MM.1S (cell line): Measurements from ENCODE around the gene TMEM44.

Experiments
- DNase-seq: peaks from one replicate; pipeline ENCODE4 v3.0.0-alpha.2; 2015
- H2AFZ ChIP-seq: fragments of 300-600 bp; sonication (generic); 2 replicates; pipeline ENCODE4 v1.6.0; 2016; ENCODE audit warnings: antibody characterized with exemption, low read length
- H3F3A ChIP-seq: fragments of 300-600 bp; sonication (generic); 2 replicates; pipeline ENCODE4 v1.6.1; 2016; ENCODE audit warnings: mild to moderate bottlenecking, antibody characterized with exemption, low read length, moderate library complexity, mixed read lengths; ENCODE audit not compliant: insufficient read depth
- H3K27ac ChIP-seq: fragments of 300-600 bp; sonication (generic); 2 replicates; pipeline ENCODE4 v1.5.1; 2016; ENCODE audit warnings: mild to moderate bottlenecking, low read length
- H3K27me3 ChIP-seq: fragments of 300-600 bp; sonication (generic); replicated peaks from 2 replicates; pipeline ENCODE4 v1.6.0; 2016; ENCODE audit warnings: low read length; ENCODE audit not compliant: insufficient read depth
- H3K36me3 ChIP-seq: fragments of 300-600 bp; sonication (generic); replicated peaks from 2 replicates; pipeline ENCODE4 v1.6.1; 2016; ENCODE audit warnings: mild to moderate bottlenecking, low read length, mixed read lengths; ENCODE audit not compliant: insufficient read depth
- H3K4me1 ChIP-seq: fragments of 300-600 bp; sonication (generic); 2 replicates; pipeline ENCODE4 v1.6.1; 2016; ENCODE audit warnings: low read length, mixed read lengths
- H3K4me2 ChIP-seq: fragments of 300-600 bp; sonication (generic); 2 replicates; pipeline ENCODE4 v1.6.0; 2016; ENCODE audit warnings: low read depth, low read length
- H3K4me3 ChIP-seq: fragments of 300-600 bp; sonication (generic); 2 replicates; pipeline ENCODE4 v1.5.1; 2016; ENCODE audit warnings: low read length, mixed read lengths
- H3K79me2 ChIP-seq: fragments of 300-600 bp; sonication (generic); 2 replicates; pipeline ENCODE4 v1.6.1; 2016; ENCODE audit warnings: mixed run types, low read length, mixed read lengths
- H3K9ac ChIP-seq: fragments of 300-600 bp; sonication (generic); 2 replicates; pipeline ENCODE4 v1.6.1; 2016; ENCODE audit warnings: low read length, mixed read lengths
- H3K9me2 ChIP-seq: fragments of 300-600 bp; sonication (generic); replicated peaks from 2 replicates; pipeline ENCODE4 v1.6.1; 2016; ENCODE audit warnings: mild to moderate bottlenecking, low read length, mixed read lengths; ENCODE audit not compliant: insufficient read depth
- H3K9me3 ChIP-seq: fragments of 300-600 bp; sonication (generic); replicated peaks from 2 replicates; pipeline ENCODE4 v1.6.1; 2016; ENCODE audit warnings: mild to moderate bottlenecking, low read length, mixed read lengths; ENCODE audit not compliant: insufficient read depth
- H4K20me1 ChIP-seq: fragments of 300-600 bp; sonication (generic); 2 replicates; pipeline ENCODE4 v1.6.1; 2016; ENCODE audit warnings: mild to moderate bottlenecking, low read length, moderate library complexity, mixed read lengths; ENCODE audit not compliant: insufficient read depth
- CTCF ChIP-seq: fragments of 300-600 bp; sonication (generic); IDR thresholded peaks from 2 replicates; pipeline ENCODE4 v1.5.1; 2016; ENCODE audit warnings: antibody characterized with exemption, low read length, mixed read lengths
- EZH2 ChIP-seq: fragments of 300-600 bp; sonication (generic); optimal IDR thresholded peaks from 2 replicates; pipeline ENCODE3; 2017; ENCODE audit warnings: low read depth, mild to moderate bottlenecking, antibody characterized with exemption, low read length, mixed read lengths
- EZH2phosphoT487 ChIP-seq: fragments of 300-600 bp; sonication (generic); IDR thresholded peaks from 2 replicates; pipeline ENCODE4 v1.6.1; 2018; ENCODE audit warnings: antibody characterized with exemption, low read length

TMEM44 gene

DNA sequence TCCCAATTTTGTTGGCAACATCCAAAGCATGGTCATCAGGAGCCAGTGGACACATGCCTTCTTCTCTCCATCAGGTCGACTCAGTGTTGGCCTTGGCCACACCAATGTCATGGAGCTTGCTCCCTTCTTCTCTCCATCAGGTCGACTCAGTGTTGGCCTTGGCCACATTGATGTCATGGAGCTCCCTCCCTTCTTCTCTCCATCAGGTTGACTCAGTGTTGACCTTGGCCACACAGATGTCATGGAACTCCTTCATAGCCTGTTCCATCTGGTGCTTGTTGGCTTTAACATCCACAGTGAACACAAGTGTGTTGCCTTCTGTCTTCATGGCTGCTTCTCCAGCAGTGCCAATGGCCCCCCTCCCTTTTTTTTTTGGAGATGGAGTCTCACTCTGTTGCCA lies 70.2 kb downstream of the TMEM44 start:
- H3K9me3 ChIP-seq: no peaks in the 10 kb centered on the region
- H3K4me2 ChIP-seq: no peak overlapping the region
- TF ChIP-seq EZH2 (no peak), CTCF (no peak), EZH2phosphoT487 (no peak)
- DNase-seq: no peak
- no peaks in the 10 kb centered on the region for H3K27me3 ChIP-seq
- no peaks in the 10 kb centered on the region for H3F3A ChIP-seq
- no peak overlapping the region for H3K9ac ChIP-seq
- no peaks in the 10 kb centered on the region for H4K20me1 ChIP-seq
- no peak overlapping the region for H2AFZ ChIP-seq
- H3K79me2 ChIP-seq: no peaks in the 10 kb centered on the region
- no peak overlapping the region for H3K4me3 ChIP-seq
- H3K4me1 ChIP-seq: no peaks in the 10 kb centered on the region
- H3K9me2 ChIP-seq: no peaks in the 10 kb centered on the region
- no peaks in the 10 kb centered on the region for H3K36me3 ChIP-seq
- H3K27ac ChIP-seq: no peak overlapping the region

GRCh38 chr3:194561306-194561974 lies 71.8 kb downstream of the TMEM44 start:
- TF ChIP-seq EZH2phosphoT487: no peak
- Histone ChIP-seq H3K4me2 (no peak overlapping the region), H4K20me1 (no peaks in the 10 kb centered on the region), H3K4me3 (no peak overlapping the region), H3K27ac (no peak overlapping the region), H3K9me3 (no peaks in the 10 kb centered on the region), H3K4me1 (no peaks in the 10 kb centered on the region), H3K36me3 (no peaks in the 10 kb centered on the region), H3K27me3 (no peaks in the 10 kb centered on the region), H3K79me2 (no peaks in the 10 kb centered on the region), H2AFZ (no peak overlapping the region), H3F3A (no peaks in the 10 kb centered on the region), H3K9me2 (no peaks in the 10 kb centered on the region), H3K9ac (no peak overlapping the region)
- no peak for DNase-seq

DNA sequence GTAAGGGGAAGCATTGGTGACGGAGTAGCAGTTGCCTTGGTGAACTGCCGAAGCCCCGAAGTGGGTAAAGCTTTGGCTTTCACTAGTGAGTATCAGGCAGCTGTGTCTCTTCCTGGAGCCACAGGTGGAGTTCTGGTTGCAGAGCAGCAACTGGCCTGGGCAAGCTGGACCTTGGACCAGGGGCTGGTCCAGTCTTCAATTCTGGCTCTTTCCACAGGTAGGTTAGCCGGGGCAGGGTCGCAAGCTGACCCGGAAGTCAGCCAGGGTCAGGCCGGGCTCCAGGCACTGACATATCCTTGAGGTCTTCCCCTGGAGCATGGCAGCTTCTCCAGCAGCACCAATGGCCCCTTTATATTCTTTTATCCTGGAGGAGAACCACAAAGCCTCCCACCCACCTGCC lies 73.2 kb downstream of the TMEM44 start:
- TF ChIP-seq CTCF (no peak), EZH2phosphoT487 (no peak), EZH2 (no peak)
- Histone ChIP-seq H3K27ac (no peak overlapping the region), H3K79me2 (no peaks in the 10 kb centered on the region), H3K4me2 (no peak overlapping the region), H3K9me3 (no peaks in the 10 kb centered on the region), H3K27me3 (no peaks in the 10 kb centered on the region), H3K9me2 (no peaks in the 10 kb centered on the region), H4K20me1 (no peaks in the 10 kb centered on the region), H3K4me3 (no peak overlapping the region), H3K4me1 (no peaks in the 10 kb centered on the region), H3K9ac (no peak overlapping the region), H2AFZ (no peak overlapping the region), H3F3A (no peaks in the 10 kb centered on the region), H3K36me3 (no peaks in the 10 kb centered on the region)
- no peak for DNase-seq

GRCh38 chr3:194559530-194559929 lies 73.7 kb downstream of the TMEM44 start:
- Histone ChIP-seq H3K9me2 (no peaks in the 10 kb centered on the region), H3K9ac (no peak overlapping the region), H3K9me3 (no peaks in the 10 kb centered on the region), H3K36me3 (no peaks in the 10 kb centered on the region), H2AFZ (no peak overlapping the region), H3K27ac (no peak overlapping the region), H3K79me2 (no peaks in the 10 kb centered on the region), H3K4me3 (no peak overlapping the region), H3K4me1 (no peaks in the 10 kb centered on the region), H3F3A (no peaks in the 10 kb centered on the region), H3K27me3 (no peaks in the 10 kb centered on the region), H3K4me2 (no peak overlapping the region), H4K20me1 (no peaks in the 10 kb centered on the region)
- no peak for DNase-seq
- TF ChIP-seq EZH2 (no peak), CTCF (no peak), EZH2phosphoT487 (no peak)
